HepG2 (cell line): Measurements from ENCODE around the gene TMEM87B. TPM values are rescaled to one million over a fixed set of nuclear protein-coding genes. Genes with fewer than 3 reads are reported as not detected.

Source experiments
- JARID2 ChIP-seq: sonication (generic); formaldehyde crosslinking; IDR thresholded peaks from 2 replicates; pipeline ENCODE4 v1.8.1; 2023; ENCODE audit warnings: missing genetic modification reagents, inconsistent platforms; ENCODE audit not compliant: insufficient replicate concordance
- KAT7 ChIP-seq: IDR thresholded peaks from 2 replicates; pipeline ENCODE4 v1.6.1; 2018; ENCODE audit warnings: borderline replicate concordance, missing compliant biosample characterization
- KMT2B ChIP-seq: IDR thresholded peaks from 2 replicates; pipeline ENCODE4 v1.6.1; 2016; ENCODE audit warnings: missing genetic modification reagents, missing compliant biosample characterization
- MIER3 ChIP-seq: IDR thresholded peaks from 2 replicates; pipeline ENCODE4 v1.6.1; 2016; ENCODE audit warnings: missing compliant biosample characterization, borderline replicate concordance
- TEAD3 ChIP-seq: optimal IDR thresholded peaks from 2 replicates; pipeline ENCODE3; 2016; ENCODE audit warnings: borderline replicate concordance
- TMF1 ChIP-seq: sonication (generic); formaldehyde crosslinking; IDR thresholded peaks from 2 replicates; pipeline ENCODE4 v1.8.1; 2022; ENCODE audit warnings: low read depth, missing genetic modification reagents
- ZBED4 ChIP-seq: sonication (generic); formaldehyde crosslinking; IDR thresholded peaks from 2 replicates; pipeline ENCODE4 v1.4.0; 2020; ENCODE audit warnings: missing genetic modification reagents, borderline replicate concordance
- ZFP62 ChIP-seq: sonication (generic); formaldehyde crosslinking; IDR thresholded peaks from 2 replicates; pipeline ENCODE4 v1.4.0; 2020; ENCODE audit warnings: missing genetic modification reagents
- ZNF12 ChIP-seq: sonication (generic); formaldehyde crosslinking; IDR thresholded peaks from 2 replicates; pipeline ENCODE4 v1.5.0; 2020; ENCODE audit warnings: missing genetic modification reagents
- ZNF124 ChIP-seq: sonication (generic); formaldehyde crosslinking; IDR thresholded peaks from 2 replicates; pipeline ENCODE4 v1.4.0; 2020; ENCODE audit warnings: missing genetic modification reagents
- ZNF333 ChIP-seq: sonication (generic); formaldehyde crosslinking; IDR thresholded peaks from 2 replicates; pipeline ENCODE4 v1.4.0; 2020; ENCODE audit warnings: mild to moderate bottlenecking, missing genetic modification reagents, borderline replicate concordance
- ZNF589 ChIP-seq: sonication (generic); formaldehyde crosslinking; conservative IDR thresholded peaks from 2 replicates; pipeline ENCODE4 v1.8.0; 2022; ENCODE audit warnings: mild to moderate bottlenecking, moderate library complexity, missing genetic modification reagents
- ZNF629 ChIP-seq: sonication (generic); formaldehyde crosslinking; conservative IDR thresholded peaks from 2 replicates; pipeline ENCODE4 v1.5.0; 2020; ENCODE audit warnings: missing genetic modification reagents
- ZNF747 ChIP-seq: sonication (generic); formaldehyde crosslinking; IDR thresholded peaks from 2 replicates; pipeline ENCODE4 v1.8.1; 2023; ENCODE audit warnings: missing genetic modification reagents, mild to moderate bottlenecking, borderline replicate concordance
- ZNF761 ChIP-seq: sonication (generic); formaldehyde crosslinking; conservative IDR thresholded peaks from 2 replicates; pipeline ENCODE4 v1.4.0; 2020; ENCODE audit warnings: mild to moderate bottlenecking, missing genetic modification reagents
- ZNF788 ChIP-seq: sonication (generic); formaldehyde crosslinking; IDR thresholded peaks from 2 replicates; pipeline ENCODE4 v1.5.0; 2020; ENCODE audit warnings: mild to moderate bottlenecking, missing genetic modification reagents, borderline replicate concordance
- ZNF878 ChIP-seq: sonication (generic); formaldehyde crosslinking; IDR thresholded peaks from 2 replicates; pipeline ENCODE4 v1.8.1; 2023; ENCODE audit warnings: mild to moderate bottlenecking, missing genetic modification reagents, moderate library complexity
- polyA plus RNA-seq, 8 experiments: library from polyadenylated mRNA; depleted of rRNA in 3 of 8; stranded (reverse) in 7 of 8; unstranded in 1 of 8; fragments of >200 nt; fragmentation: Illumina TruSeq in 4 of 8; extraction: Trizol in 4 of 8; gene quantifications; 2 replicates each; pipeline versions ENCODE4 v1.2.1 to v1.2.3, GENCODE V29; 2011 to 2016; ENCODE audit warnings: low read depth in 4 of 8, missing spikeins in 1 of 8, mixed read lengths in 1 of 8; ENCODE audit not compliant: insufficient read depth in 1 of 8
- total RNA-seq, 5 experiments: library from RNA; depleted of rRNA; stranded (reverse); fragments of >200 nt; fragmentation: Illumina TruSeq; extraction: Trizol; gene quantifications; 2 replicates each; pipeline ENCODE4 v1.2.3, GENCODE V29; 2016; ENCODE audit warnings: low read depth in 1 of 5
- TF ChIP-seq, protein P1 (sequence below), 2 experiments: sonication (generic) in 1 of 2; formaldehyde crosslinking in 1 of 2; IDR thresholded peaks; 2 replicates each; pipeline versions ENCODE4 v1.4.0 to v1.6.1; 2016 to 2020; ENCODE audit warnings: borderline replicate concordance in 1 of 2, low read depth in 1 of 2, mild to moderate bottlenecking in 1 of 2, missing genetic modification reagents in 1 of 2
- TF ChIP-seq, protein P2 (sequence below): sonication (generic); formaldehyde crosslinking; IDR thresholded peaks from 2 replicates; pipeline ENCODE4 v1.4.0; 2020; ENCODE audit warnings: missing genetic modification reagents

The TMEM87B gene
- total and polyA plus RNA-seq, 2 of the 13 experiments (the other 11 are each of a cell fraction or from before 2014, with no cell fraction given), result 15.1 to 16.2 TPM

GRCh38 chr2:112138159-112139032 lies 83.3 kb downstream of the TMEM87B start, which contains the start of gene FBLN7 (continued):
- peak; percentile 39; the same call in 1 of the 2 replicates for TF ChIP-seq ZNF333
- TF ChIP-seq TEAD3 (CRISPR knock-in tag), result peak; percentile 4
- TF ChIP-seq ZNF761 (CRISPR knock-in tag), result no peak
- no peak for TF ChIP-seq ZNF878 (CRISPR knock-in tag)
- TF ChIP-seq TMF1 (CRISPR knock-in tag), result 0 out of 2 replicates have a peak, but pooled peaks have one; percentile 33
- TF ChIP-seq ZNF12 (CRISPR knock-in tag), result no peak
- no peak for TF ChIP-seq ZNF589 (CRISPR knock-in tag)
- TF ChIP-seq ZNF747 (CRISPR knock-in tag), result no peak
- peak; percentile 81 for TF ChIP-seq ZNF629
- no peak for TF ChIP-seq ZNF124 (CRISPR knock-in tag)
- TF ChIP-seq KMT2B (CRISPR knock-in tag), result no peak
- TF ChIP-seq, protein P1, sequence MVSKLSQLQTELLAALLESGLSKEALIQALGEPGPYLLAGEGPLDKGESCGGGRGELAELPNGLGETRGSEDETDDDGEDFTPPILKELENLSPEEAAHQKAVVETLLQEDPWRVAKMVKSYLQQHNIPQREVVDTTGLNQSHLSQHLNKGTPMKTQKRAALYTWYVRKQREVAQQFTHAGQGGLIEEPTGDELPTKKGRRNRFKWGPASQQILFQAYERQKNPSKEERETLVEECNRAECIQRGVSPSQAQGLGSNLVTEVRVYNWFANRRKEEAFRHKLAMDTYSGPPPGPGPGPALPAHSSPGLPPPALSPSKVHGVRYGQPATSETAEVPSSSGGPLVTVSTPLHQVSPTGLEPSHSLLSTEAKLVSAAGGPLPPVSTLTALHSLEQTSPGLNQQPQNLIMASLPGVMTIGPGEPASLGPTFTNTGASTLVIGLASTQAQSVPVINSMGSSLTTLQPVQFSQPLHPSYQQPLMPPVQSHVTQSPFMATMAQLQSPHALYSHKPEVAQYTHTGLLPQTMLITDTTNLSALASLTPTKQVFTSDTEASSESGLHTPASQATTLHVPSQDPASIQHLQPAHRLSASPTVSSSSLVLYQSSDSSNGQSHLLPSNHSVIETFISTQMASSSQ (IDR thresholded peaks at IDR 0.05; ENCODE audit: low read depth), result no peak
- TF ChIP-seq, protein P1 (CRISPR knock-in tag; IDR thresholded peaks at IDR 0.05; ENCODE audit: borderline replicate concordance), result peak; percentile 9; the same call in 1 of the 2 replicates
- TF ChIP-seq ZNF788, result no peak; the same call in 1 of the 2 replicates
- TF ChIP-seq, protein P2, sequence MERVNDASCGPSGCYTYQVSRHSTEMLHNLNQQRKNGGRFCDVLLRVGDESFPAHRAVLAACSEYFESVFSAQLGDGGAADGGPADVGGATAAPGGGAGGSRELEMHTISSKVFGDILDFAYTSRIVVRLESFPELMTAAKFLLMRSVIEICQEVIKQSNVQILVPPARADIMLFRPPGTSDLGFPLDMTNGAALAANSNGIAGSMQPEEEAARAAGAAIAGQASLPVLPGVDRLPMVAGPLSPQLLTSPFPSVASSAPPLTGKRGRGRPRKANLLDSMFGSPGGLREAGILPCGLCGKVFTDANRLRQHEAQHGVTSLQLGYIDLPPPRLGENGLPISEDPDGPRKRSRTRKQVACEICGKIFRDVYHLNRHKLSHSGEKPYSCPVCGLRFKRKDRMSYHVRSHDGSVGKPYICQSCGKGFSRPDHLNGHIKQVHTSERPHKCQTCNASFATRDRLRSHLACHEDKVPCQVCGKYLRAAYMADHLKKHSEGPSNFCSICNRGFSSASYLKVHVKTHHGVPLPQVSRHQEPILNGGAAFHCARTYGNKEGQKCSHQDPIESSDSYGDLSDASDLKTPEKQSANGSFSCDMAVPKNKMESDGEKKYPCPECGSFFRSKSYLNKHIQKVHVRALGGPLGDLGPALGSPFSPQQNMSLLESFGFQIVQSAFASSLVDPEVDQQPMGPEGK (CRISPR knock-in tag), result 0 out of 2 replicates have a peak, but pooled peaks have one; percentile 11
- TF ChIP-seq ZBED4 (CRISPR knock-in tag), result no peak
- TF ChIP-seq ZFP62 (CRISPR knock-in tag), result no peak
- no peak for TF ChIP-seq MIER3
- no peak for TF ChIP-seq JARID2 (CRISPR knock-in tag)
- TF ChIP-seq KAT7 (CRISPR knock-in tag), result no peak
